Measurements from ENCODE around the gene MUC6.

DNA sequence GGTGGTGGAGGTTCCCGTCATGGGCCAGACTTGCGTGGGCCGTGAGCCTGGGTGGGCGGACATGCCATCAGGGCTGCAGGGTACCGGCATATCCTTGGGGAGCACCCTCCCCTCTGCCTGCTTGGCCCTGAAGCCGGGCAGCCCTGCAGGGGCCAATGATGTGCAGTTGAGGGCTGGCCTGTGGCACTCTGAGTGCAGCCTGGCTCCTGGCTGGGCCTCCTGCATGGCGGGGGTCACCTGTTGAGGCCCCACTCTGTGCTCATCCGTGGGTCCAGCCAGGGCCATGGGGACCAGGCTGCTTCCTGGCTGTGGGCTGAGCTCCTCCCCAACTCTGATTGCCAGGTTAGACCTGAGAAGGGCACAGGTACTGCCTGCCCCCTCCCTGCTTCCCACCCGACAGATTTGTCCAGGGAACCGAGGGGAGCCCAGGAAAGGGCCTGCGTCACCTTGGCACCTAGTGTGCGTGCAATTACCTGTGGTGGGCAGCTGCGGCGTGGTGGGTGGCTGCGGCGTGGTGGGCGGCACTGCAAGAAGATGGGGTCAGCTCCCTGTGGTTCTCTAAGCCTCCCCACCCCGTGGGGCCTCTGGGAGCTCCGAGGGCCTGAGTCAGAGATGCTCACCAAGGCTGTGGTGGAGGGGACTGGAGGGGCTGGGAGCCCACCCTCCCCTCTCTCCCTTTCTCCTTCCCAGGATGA, 16.2 kb downstream of the MUC6 start:
- TF ChIP-seq, protein P1, sequence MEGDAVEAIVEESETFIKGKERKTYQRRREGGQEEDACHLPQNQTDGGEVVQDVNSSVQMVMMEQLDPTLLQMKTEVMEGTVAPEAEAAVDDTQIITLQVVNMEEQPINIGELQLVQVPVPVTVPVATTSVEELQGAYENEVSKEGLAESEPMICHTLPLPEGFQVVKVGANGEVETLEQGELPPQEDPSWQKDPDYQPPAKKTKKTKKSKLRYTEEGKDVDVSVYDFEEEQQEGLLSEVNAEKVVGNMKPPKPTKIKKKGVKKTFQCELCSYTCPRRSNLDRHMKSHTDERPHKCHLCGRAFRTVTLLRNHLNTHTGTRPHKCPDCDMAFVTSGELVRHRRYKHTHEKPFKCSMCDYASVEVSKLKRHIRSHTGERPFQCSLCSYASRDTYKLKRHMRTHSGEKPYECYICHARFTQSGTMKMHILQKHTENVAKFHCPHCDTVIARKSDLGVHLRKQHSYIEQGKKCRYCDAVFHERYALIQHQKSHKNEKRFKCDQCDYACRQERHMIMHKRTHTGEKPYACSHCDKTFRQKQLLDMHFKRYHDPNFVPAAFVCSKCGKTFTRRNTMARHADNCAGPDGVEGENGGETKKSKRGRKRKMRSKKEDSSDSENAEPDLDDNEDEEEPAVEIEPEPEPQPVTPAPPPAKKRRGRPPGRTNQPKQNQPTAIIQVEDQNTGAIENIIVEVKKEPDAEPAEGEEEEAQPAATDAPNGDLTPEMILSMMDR (IDR thresholded peaks at IDR 0.05 in 8 of 11, conservative IDR thresholded peaks at IDR 0.05 in 3 of 11): no peak
- TF ChIP-seq POLR2AphosphoS5 (IDR thresholded peaks at IDR 0.05): no peak
